CD14-positive monocyte (primary cell): ENCODE results near the gene CHRM5. TPM values are rescaled to one million over a fixed set of nuclear protein-coding genes. Genes with fewer than 3 reads are reported as not detected.

Source experiments
- DNase-seq, 3 donors: peaks; one replicate each; pipeline ENCODE4 v3.0.0-alpha.2; 2011 to 2022
- H2AFZ ChIP-seq: 2 replicates; pipeline ENCODE4 v1.6.0; 2012; ENCODE audit warnings: mild to moderate bottlenecking, low read depth, low read length, inconsistent platforms; ENCODE audit not compliant: insufficient read depth, poor library complexity, severe bottlenecking
- H3K27ac ChIP-seq, 2 donors: 1 replicate in 1 of 2; 2 replicates in 1 of 2; pipeline ENCODE4 v1.5.1; 2012 to 2013; ENCODE audit warnings: low read length in 2 of 2, control low read depth in 1 of 2, inconsistent platforms in 1 of 2, low read depth in 1 of 2, mild to moderate bottlenecking in 1 of 2
- H3K27me3 ChIP-seq, 2 donors: one replicate each; pipeline versions ENCODE4 v1.6.0 to v1.6.1; 2011 to 2013; ENCODE audit warnings: low read length in 2 of 2; ENCODE audit not compliant: control insufficient read depth in 2 of 2, insufficient read depth in 2 of 2
- H3K36me3 ChIP-seq, 2 donors: replicated peaks in 1 of 2; 1 replicate in 1 of 2; 2 replicates in 1 of 2; pipeline versions ENCODE4 v1.5.1 to v1.6.1; 2012 to 2013; ENCODE audit warnings: low read length in 2 of 2, control low read depth in 1 of 2, inconsistent platforms in 1 of 2, mild to moderate bottlenecking in 1 of 2; ENCODE audit not compliant: insufficient read depth in 2 of 2, control insufficient read depth in 1 of 2
- H3K4me1 ChIP-seq, 2 donors: 1 replicate in 1 of 2; 2 replicates in 1 of 2; pipeline versions ENCODE4 v1.5.1 to v1.6.1; 2012 to 2013; ENCODE audit warnings: low read length in 2 of 2, control low read depth in 1 of 2, inconsistent platforms in 1 of 2, mild to moderate bottlenecking in 1 of 2, moderate library complexity in 1 of 2; ENCODE audit not compliant: insufficient read depth in 2 of 2, control insufficient read depth in 1 of 2
- H3K4me2 ChIP-seq: replicated peaks from 2 replicates; pipeline ENCODE3; 2012; ENCODE audit warnings: low read length, moderate library complexity, mild to moderate bottlenecking; ENCODE audit not compliant: poor library complexity, severe bottlenecking; ENCODE audit errors: extremely low read depth
- H3K4me3 ChIP-seq, 3 experiments: fragments of 200-600 bp in 1 of 3; sonication (generic) in 1 of 3; replicated peaks in 1 of 3; 1 replicate in 2 of 3; 2 replicates in 1 of 3; pipeline ENCODE4 v1.5.1; 2011 to 2013; ENCODE audit warnings: low read length in 3 of 3, mild to moderate bottlenecking in 3 of 3, control low read depth in 2 of 3, low read depth in 2 of 3, inconsistent platforms in 1 of 3, moderate library complexity in 1 of 3
- H3K79me2 ChIP-seq: 2 replicates; pipeline ENCODE4 v1.6.0; 2012; ENCODE audit warnings: mild to moderate bottlenecking, control low read depth, inconsistent platforms, low read length, moderate library complexity; ENCODE audit not compliant: insufficient read depth
- H3K9ac ChIP-seq: 2 replicates; pipeline ENCODE4 v1.6.0; 2017; ENCODE audit warnings: low read length, mild to moderate bottlenecking; ENCODE audit not compliant: insufficient read depth, poor library complexity, severe bottlenecking
- H3K9me3 ChIP-seq, 2 donors: replicated peaks in 1 of 2; 1 replicate in 1 of 2; 2 replicates in 1 of 2; pipeline versions ENCODE4 v1.5.1 to v1.6.1; 2012 to 2013; ENCODE audit warnings: low read length in 2 of 2, control low read depth in 1 of 2; ENCODE audit not compliant: control insufficient read depth in 1 of 2, insufficient read depth in 1 of 2
- H4K20me1 ChIP-seq: 2 replicates; pipeline ENCODE4 v1.6.0; 2012; ENCODE audit warnings: mild to moderate bottlenecking, low read length, control low read depth, moderate library complexity; ENCODE audit not compliant: insufficient read depth
- H3K27ac Mint-ChIP-seq, 7 donors: one replicate each; pipeline ENCODE4 v1.8.0; 2020; ENCODE audit warnings: mild to moderate bottlenecking in 7 of 7, mixed read lengths in 7 of 7, moderate library complexity in 6 of 7, inconsistent platforms in 2 of 7
- H3K27me3 Mint-ChIP-seq, 3 donors: one replicate each; pipeline ENCODE4 v1.8.0; 2021 to 2022; ENCODE audit warnings: low read depth in 3 of 3, mild to moderate bottlenecking in 3 of 3, mixed read lengths in 3 of 3, moderate library complexity in 3 of 3, inconsistent platforms in 1 of 3
- H3K36me3 Mint-ChIP-seq, 2 donors: one replicate each; pipeline ENCODE4 v1.8.0; 2020; ENCODE audit warnings: mixed read lengths in 2 of 2, inconsistent platforms in 1 of 2, mild to moderate bottlenecking in 1 of 2
- H3K4me1 Mint-ChIP-seq: one replicate; pipeline ENCODE4 v1.8.0; 2020; ENCODE audit warnings: mild to moderate bottlenecking, mixed read lengths
- H3K4me3 Mint-ChIP-seq, 2 donors: one replicate each; pipeline ENCODE4 v1.8.0; 2020; ENCODE audit warnings: mild to moderate bottlenecking in 2 of 2, mixed read lengths in 2 of 2, moderate library complexity in 1 of 2
- H3K9me3 Mint-ChIP-seq, 7 donors: one replicate each; pipeline ENCODE4 v1.8.0; 2020 to 2022; ENCODE audit warnings: mixed read lengths in 7 of 7, mild to moderate bottlenecking in 6 of 7, moderate library complexity in 6 of 7, inconsistent platforms in 2 of 7
- WGBS: methylation state at CpG from one replicate; pipeline ENCODE4 v1.1.5; 2013; ENCODE audit warnings: missing lambda C conversion rate; ENCODE audit not compliant: insufficient coverage; 5-methylcytosine and 5-hydroxymethylcytosine counted together
- intact Hi-C, 2 donors: fragments of 100-400 bp; cut with micrococcal nuclease; formaldehyde crosslinking; loops; one replicate each; pipeline versions ENCODE4 v1.15.0 to v1.15.1; 2023
- polyA plus RNA-seq, 3 donors: library from polyadenylated mRNA; depleted of rRNA in 1 of 3; unstranded in 2 of 3; stranded (reverse) in 1 of 3; fragments of 300-500 nt in 2 of 3; fragments of >200 nt in 1 of 3; fragmentation: Illumina TruSeq in 2 of 3; gene quantifications; 1 replicate in 2 of 3; 2 replicates in 1 of 3; pipeline ENCODE4 v1.2.3, GENCODE V29; 2012 to 2021
- TF ChIP-seq, protein P1 (sequence below): fragments of 200-600 bp; IDR thresholded peaks from one replicate; pipeline ENCODE4 v1.8.0; 2022; ENCODE audit warnings: antibody characterized with exemption, mild to moderate bottlenecking

The CHRM5 gene
- polyA plus RNA-seq, 3 donors = not detected

DNA sequence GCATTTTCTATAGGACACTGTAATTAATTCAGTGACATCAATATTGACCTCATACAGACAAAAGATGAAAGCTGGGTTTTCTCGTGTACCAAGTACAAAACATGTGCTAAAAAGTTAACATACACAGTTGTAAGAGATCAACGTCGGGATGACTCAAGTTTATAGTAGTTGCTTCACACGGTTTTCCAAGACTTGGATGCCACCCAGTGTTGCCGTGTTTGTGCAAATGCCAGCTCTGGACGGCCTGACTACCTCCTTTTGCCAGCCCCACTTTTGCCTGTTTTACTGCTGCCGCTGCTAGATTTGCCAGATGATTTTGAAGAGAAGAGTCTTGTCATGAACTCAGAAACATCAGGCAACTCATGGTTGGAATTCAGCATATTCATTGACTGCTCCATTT, 115.8 kb downstream of the CHRM5 start:
- no peak overlapping the region for H2AFZ ChIP-seq
- DNase-seq = no peak
- H3K4me1 ChIP-seq = no peaks in the 10 kb centered on the region
- H3K9me3 ChIP-seq = no peaks in the 10 kb centered on the region
- H3K27me3 ChIP-seq = no peaks in the 10 kb centered on the region
- WGBS = 96% methylated on average over 6 of the region's 7 CpGs
- intact Hi-C loops = no loop called here
- TF ChIP-seq, protein P1, sequence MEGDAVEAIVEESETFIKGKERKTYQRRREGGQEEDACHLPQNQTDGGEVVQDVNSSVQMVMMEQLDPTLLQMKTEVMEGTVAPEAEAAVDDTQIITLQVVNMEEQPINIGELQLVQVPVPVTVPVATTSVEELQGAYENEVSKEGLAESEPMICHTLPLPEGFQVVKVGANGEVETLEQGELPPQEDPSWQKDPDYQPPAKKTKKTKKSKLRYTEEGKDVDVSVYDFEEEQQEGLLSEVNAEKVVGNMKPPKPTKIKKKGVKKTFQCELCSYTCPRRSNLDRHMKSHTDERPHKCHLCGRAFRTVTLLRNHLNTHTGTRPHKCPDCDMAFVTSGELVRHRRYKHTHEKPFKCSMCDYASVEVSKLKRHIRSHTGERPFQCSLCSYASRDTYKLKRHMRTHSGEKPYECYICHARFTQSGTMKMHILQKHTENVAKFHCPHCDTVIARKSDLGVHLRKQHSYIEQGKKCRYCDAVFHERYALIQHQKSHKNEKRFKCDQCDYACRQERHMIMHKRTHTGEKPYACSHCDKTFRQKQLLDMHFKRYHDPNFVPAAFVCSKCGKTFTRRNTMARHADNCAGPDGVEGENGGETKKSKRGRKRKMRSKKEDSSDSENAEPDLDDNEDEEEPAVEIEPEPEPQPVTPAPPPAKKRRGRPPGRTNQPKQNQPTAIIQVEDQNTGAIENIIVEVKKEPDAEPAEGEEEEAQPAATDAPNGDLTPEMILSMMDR = no peak
- H3K79me2 ChIP-seq = no peaks in the 10 kb centered on the region
- H3K27ac ChIP-seq = no peak overlapping the region
- Mint-ChIP-seq H3K4me1 (no peaks in the 10 kb centered on the region), H3K4me3 (no peak overlapping the region), H3K27me3 (no peaks in the 10 kb centered on the region), H3K27ac (peak overlapping the region in 2 of 7 donors; percentile 51 to 58), H3K36me3 (peaks cover 44 to 65% of the 10 kb centered on the region in 2 donors), H3K9me3 (no peaks in the 10 kb centered on the region)
- H3K4me2 ChIP-seq = no peak overlapping the region
- no peaks in the 10 kb centered on the region for H4K20me1 ChIP-seq
- no peak overlapping the region for H3K9ac ChIP-seq
- no peak overlapping the region for H3K4me3 ChIP-seq
- peaks cover 48 to 61% of the 10 kb centered on the region in 2 donors for H3K36me3 ChIP-seq

DNA sequence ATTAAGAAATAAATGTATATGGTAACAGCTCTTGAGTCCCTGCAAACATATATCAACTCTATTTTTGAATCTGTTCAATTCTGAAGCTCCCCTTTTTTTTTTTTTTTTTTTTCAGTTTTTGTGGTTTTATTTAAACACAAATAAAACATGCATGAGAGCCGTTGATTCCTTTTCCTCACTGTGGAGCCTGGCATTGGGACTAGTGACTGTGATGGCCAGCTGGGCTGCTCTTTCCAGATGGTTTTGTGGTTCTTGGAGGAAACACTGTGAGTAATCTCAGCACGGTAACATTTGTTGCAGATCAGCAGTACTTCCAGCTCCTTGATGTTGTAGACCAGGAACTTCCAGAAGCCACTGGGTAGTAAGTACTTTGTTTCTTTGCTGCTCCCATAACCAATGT, 117.4 kb downstream of the CHRM5 start:
- H3K36me3 Mint-ChIP-seq = peaks cover 54 to 75% of the 10 kb centered on the region in 2 donors
- H3K27ac Mint-ChIP-seq = no peak overlapping the region
- H4K20me1 ChIP-seq = peaks cover 9% of the 10 kb centered on the region
- intact Hi-C loops = no loop called here
- H3K4me2 ChIP-seq = no peak overlapping the region
- no peak overlapping the region for H2AFZ ChIP-seq
- H3K4me3 Mint-ChIP-seq = no peak overlapping the region
- DNase-seq = no peak
- H3K27me3 ChIP-seq = no peaks in the 10 kb centered on the region
- H3K36me3 ChIP-seq = peaks cover 61 to 77% of the 10 kb centered on the region in 2 donors
- H3K4me3 ChIP-seq = no peak overlapping the region
- WGBS = 44% methylated on average over 1 of the region's 2 CpGs
- H3K9me3 ChIP-seq = no peaks in the 10 kb centered on the region
- TF ChIP-seq, protein P1 = no peak
- no peaks in the 10 kb centered on the region for H3K4me1 ChIP-seq
- H3K4me1 Mint-ChIP-seq = no peaks in the 10 kb centered on the region
- H3K9me3 Mint-ChIP-seq = no peaks in the 10 kb centered on the region
- H3K79me2 ChIP-seq = no peaks in the 10 kb centered on the region
- H3K9ac ChIP-seq = no peak overlapping the region
- H3K27me3 Mint-ChIP-seq = no peaks in the 10 kb centered on the region
- no peak overlapping the region for H3K27ac ChIP-seq
